Measurements from ENCODE around the gene CHN2.
"Not testable (repeated sequence)": the region's sequence is repeated elsewhere in the genome, so short reads cannot be mapped to it uniquely, and the experiment has no call there.

Gene CHN2

DNA sequence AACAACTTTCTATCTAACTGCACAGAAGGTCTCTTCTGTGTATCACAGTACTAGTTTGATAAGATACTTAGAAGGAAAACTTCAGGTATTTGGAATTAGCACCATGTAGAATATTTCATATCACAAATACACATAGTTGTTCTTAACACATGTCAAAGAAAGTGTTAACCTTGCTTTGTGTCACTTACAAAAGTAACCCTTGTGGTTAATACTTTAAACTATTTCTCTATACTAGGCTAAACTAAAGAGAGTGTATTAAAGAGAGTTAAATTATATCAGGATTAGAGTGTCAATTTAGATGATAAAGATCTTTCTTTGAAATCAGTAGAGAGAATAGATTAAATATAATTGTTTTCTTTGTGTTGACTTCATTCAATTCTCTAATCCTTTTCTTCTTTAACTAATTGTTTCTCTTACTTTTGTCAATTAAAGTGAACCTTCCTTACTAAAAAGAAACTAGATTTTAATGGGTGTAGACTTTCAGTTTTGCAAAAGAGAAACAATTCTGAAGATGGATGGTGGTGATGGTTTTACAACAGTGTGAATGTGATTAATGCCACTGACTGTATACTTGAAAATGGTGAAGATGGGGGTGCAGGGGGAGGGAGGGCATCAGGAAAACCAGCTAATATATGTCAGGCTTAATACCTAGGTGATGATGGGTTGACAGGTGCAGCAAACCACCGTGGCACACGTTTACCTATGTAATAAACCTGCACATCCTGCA lies 67.8 kb downstream of the CHN2 start:
- DNase-seq: no peak

DNA sequence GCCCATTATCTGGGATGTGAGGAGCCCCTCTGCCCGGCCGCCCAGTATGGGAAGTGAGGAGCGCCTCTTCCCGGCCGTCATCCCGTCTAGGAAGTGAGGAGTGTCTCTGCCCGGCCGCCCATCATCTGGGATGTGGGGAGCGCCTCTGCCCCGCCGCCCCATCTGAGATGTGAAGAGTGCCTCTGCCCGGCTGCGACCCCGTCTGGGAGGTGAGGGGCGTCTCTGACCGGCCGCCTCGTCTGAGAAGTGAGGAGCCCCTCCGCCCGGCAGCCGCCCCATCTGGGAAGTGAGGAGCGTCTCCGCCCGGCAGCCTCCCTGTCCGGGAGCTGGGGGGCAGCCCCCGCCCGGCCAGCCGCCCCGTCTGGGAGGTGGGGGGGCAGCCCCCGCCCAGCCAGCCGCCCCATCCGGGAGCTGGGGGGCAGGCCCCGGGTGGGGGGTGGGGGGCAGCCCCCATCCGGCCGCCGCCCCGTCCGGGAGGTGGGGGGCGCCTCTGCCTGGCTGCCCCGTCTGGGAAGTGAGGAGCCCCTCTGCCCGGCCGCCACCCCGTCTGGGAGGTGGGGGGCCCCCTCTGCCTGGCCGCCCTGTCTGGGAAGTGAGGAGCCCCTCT lies 69.1 kb downstream of the CHN2 start:
- DNase-seq: not testable (repeated sequence)

GRCh38 chr7:29265208-29265923 lies 70.8 kb downstream of the CHN2 start:
- no peak for DNase-seq

- no peak for DNase-seq
These were observed 75.4 kb downstream of the CHN2 start for GRCh38 chr7:29269935-29270334.

DNA sequence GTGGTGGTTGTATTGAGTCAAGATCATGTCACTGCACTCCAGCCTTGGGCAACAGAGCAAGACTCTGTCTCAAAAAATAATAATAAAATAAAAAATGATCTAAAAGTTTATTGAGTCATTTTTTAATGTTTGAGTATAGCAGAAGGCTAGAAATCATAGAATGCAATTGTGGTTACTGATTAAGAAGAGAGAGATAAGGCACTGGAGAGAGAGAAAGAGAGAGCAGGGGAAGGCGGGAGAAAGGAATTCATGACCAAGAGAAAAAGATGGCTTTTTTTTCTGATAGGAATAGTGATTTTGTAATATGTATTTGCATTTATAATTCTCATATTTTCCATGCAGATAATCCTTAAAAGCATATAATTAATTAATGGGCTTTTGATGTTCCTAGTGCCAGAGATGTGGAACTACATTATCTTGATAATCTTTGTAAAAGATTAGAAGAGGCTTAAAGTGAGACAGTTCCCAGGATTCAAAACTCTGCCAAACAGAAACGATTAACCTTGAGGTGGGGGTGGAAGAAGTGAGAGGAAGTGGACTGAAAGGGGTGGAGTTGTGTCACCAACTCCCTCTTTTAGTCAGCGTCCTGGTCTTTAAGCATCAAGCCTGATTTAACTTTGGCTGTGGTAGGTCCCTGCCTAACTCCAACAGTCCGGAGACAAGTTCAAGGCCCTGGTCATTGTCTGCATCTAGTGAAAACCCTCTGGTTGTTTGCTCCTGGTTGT lies 76.2 kb downstream of the CHN2 start:
- DNase-seq: no peak

GRCh38 chr7:29271319-29271658 lies 76.7 kb downstream of the CHN2 start:
- DNase-seq: no peak

DNA sequence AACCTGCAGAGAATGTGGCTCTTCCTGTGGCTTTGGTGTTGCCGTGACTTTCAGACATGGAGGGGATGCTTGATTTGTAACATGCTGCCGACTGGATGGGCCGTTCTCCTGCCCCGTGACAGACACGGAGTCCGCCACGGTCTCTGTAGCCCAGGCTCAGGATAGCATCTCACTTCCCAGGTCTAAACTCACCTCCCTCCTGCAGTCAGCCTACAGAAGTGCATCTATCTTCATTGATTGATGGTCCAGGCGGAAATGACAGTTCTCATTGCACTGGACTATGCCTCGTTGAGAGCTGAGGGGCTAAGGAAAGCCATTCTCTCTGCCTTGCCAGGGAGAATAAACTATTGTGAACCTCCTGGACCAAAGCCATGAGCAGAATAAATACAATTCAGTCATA lies 77.5 kb downstream of the CHN2 start:
- DNase-seq: no peak

- DNase-seq: no peak
These were observed 79.8 kb downstream of the CHN2 start for GRCh38 chr7:29274146-29275017.

DNA sequence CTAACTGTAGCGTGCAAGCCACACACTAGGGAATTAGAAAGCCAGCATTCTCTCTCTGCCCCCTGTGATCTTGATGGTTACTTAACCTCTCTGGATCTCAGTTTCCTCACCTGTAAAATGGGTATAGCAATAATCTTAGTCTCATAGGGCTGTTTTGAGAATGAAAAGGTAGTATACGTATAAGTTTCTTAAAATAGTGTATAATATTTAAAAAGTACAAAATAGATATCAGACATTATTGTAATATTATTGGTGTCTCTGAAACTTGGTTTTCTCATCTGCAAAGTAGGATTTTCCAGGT lies 80.4 kb downstream of the CHN2 start:
- no peak for DNase-seq

DNA sequence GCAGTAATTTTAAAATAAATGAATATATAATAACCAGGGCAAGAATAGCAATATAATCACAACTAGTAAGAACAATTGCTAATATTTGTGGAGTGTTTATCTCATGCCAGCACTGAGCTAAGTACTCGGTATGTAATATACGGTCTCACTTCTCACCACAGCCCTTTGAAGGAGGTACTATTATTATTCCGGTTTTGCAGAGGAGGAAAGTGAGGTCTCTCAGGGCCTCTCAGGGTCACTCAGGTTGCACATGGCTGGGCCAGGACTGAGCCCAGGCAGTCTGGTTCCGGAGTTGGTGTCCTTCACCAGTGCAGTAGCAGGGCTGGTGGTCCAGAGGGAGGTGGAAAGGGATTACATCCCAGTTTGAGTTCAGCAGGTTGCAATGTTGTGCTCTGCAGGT lies 80.9 kb downstream of the CHN2 start:
- no peak for DNase-seq

DNA sequence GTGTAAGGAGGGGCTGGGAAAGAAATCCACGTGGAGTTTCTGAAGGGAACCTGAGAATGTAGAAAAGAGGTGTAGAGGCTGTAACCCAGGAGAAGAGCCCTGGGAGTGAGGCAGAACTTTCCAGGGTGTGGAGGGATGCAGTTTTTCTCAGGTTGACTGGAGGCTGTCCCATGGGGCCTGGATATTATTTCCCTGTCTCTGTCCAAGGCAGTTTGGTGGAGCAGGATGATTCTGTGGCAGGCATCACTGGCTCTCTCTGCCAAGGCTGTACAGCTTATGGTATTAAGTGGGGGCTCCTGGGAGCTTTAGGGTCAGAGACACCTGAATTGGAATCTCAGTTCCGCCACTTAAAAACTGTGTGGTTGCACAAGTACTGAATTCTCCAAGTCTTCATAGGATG lies 81.6 kb downstream of the CHN2 start:
- no peak for DNase-seq

- no peak for DNase-seq
These were observed 82.2 kb downstream of the CHN2 start for GRCh38 chr7:29276806-29277205.

DNA sequence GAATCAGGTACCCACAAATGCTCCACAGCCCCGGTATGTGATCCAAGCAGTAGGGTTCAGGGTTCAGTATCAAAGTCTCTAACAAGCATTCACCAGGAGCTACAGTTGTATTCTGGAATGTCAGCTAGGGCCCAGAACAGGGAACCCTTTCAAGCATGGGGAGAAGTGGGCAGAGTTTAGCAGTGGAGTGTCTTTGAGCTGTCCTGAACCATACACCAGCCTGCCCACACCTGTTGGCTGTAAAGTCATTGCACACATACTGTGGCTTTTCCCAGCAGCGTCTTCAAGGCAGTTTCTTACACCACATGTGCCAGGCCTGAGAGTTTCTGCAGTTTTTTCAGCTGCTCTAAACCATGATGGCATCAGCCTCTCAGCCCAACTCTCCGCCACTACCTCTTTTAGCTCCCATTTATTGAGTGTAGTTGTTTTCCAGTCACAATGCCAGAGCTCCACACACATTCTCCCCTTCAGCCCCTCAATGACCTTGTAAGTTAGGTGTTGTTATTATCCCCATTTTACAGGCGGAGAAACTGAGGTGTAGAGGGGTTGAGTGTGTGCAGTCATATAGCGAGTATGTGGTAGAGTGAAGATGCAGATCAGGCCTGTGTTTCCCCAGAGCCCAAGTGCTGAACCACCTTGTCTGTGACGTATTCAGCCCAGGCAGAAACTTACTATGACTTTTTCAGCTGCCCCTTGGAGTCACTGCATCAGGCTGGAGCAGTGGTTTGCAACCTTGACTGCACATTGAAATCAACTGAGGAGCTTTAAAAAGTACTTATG lies 83.1 kb downstream of the CHN2 start:
- no peak for DNase-seq

DNA sequence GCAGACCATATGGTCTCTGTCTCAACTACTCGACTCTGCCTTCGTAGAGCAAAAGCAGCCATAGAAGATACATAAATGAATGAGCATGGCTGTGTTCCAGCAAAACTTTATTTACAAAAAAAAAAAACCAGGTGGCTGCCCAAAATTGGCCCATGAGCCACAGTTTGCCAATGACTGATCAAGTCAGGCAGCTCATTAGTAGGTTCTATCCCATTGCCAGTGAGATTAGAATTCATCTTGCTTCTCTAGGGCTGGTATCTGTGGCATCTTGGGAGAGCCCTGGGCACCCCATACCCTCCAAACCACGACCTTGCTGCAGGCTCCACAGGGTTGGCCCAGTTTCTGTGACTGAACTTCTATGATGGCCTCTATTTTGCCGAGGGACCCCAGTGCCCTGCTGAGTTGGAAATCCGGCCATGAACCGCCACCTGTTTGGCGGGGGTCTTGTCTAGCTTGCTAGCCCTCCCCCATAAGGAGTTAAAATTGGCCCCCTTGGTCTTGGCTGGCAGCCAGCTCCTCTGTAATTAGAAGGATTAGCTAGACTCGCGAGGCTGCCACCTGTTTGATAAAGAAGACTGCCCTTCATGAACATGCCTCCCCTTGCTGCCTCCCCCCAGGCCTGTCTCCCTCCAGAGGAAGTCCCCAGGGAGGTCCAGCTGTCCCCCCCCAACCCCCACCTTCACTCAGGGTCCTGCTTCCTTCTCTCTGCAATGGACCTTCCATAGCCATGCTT lies 83.9 kb downstream of the CHN2 start:
- DNase-seq: no peak

- DNase-seq: no peak
These were observed 87.4 kb downstream of the CHN2 start for GRCh38 chr7:29281782-29282541.

- no peak for DNase-seq
These were observed 88.3 kb downstream of the CHN2 start for GRCh38 chr7:29282819-29283414.

DNA sequence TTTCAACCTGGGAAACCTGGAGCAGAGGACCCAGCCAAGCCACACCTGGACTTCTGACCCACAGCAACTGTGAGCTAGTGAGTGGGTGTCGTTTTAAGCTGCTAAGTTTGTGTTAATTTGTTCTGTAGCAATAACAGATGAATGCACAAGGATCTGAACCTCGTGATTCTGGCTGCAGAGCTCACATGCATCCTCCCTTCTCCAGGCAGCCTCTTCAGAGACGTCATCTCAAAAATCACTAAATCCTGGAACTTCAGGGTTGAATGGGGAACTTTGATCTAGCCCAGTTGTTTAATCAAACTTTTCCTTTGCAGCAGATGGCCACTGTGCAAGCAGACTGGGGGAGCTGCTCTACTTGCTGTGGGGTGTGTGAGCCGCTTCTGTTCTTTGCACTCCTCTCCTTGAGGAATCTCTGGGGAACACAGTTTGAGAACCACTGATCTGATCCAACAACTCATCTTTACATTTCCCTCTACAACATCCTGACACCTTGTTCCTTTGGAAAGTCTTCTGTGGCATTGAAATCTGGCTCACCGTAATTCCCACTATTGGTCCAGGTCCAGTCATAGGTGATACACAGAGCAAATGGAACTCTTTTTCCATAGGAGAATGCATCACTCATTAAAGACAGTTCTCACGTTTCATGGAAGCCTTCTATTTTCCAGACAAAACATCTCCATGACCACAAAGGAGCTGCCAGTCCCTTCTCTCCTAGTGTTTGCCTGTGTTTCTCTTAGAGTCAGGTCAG lies 90.3 kb downstream of the CHN2 start:
- no peak for DNase-seq

- peak; percentile 24 for DNase-seq
These were observed 90.8 kb downstream of the CHN2 start for GRCh38 chr7:29285444-29285793.

DNA sequence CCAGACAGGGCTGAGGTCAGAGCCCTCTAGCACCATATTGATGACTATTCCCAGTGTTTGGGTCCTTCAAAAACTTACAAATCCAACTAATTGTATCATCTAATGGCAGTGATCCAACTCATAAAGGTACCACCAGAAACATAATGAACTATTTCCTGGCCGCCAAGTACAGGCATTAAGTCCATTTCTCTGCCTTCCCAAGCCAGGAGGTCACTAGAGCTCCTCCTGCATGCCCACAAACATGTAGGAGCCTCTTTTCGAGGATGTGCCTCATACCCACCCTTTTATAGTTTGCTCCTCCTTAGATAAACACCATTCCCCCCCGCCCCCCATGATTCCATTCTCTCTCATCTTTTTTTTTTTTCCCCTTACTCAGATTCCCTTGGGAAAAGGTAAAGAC lies 91.3 kb downstream of the CHN2 start:
- DNase-seq: no peak

DNA sequence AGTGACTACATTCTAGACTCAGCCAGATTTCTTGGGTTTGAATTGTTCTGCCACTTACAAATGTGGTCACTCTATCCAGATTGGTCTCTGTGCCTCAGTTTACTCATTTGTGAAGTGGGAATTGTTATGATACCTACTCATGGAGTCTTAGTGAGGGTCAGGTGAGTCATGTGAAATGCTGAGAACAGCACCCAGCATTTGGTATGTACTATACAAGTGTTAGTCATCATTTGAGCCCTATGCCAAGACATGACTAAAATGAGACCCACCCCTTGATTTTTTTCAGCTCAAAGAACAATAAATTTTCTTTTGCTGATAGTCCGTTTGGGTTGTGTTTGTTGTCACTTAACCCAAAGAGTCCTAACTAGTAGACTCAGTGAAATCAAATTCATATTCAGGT lies 92.8 kb downstream of the CHN2 start:
- DNase-seq: no peak
